ENCODE data around the gene TSPAN18.

DNA sequence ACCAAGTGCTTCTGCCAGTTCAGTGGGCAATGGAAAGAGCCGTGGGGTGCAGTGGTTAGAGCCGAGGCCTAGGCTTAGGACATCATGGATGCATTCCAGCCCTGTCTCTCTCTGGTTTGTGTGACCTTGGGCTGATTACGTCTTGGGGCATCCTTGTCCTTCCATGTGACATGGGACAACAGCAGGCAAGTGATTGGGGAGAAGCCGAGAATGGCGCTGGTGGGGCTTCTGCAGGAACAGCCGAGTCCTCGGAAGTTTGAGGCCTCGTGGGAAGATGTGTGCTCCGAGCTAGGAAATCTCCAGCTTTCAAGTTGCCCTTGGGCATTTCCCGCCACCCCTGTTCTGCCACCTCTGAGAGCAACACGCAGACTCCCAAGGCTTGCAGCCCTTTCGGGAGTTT, 16.6 kb downstream of the TSPAN18 start:
- TF ChIP-seq, protein P1, sequence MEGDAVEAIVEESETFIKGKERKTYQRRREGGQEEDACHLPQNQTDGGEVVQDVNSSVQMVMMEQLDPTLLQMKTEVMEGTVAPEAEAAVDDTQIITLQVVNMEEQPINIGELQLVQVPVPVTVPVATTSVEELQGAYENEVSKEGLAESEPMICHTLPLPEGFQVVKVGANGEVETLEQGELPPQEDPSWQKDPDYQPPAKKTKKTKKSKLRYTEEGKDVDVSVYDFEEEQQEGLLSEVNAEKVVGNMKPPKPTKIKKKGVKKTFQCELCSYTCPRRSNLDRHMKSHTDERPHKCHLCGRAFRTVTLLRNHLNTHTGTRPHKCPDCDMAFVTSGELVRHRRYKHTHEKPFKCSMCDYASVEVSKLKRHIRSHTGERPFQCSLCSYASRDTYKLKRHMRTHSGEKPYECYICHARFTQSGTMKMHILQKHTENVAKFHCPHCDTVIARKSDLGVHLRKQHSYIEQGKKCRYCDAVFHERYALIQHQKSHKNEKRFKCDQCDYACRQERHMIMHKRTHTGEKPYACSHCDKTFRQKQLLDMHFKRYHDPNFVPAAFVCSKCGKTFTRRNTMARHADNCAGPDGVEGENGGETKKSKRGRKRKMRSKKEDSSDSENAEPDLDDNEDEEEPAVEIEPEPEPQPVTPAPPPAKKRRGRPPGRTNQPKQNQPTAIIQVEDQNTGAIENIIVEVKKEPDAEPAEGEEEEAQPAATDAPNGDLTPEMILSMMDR (IDR thresholded peaks at IDR 0.05), result no peak
- no peak for TF ChIP-seq GABPA (IDR thresholded peaks at IDR 0.05; ENCODE audit: low read depth)
- no peak for TF ChIP-seq USF2 (IDR thresholded peaks at IDR 0.05; ENCODE audit: borderline replicate concordance, low read depth, low read length)
- TF ChIP-seq PBX3 (IDR thresholded peaks at IDR 0.05), result no peak
- no peak for TF ChIP-seq NRF1 (IDR thresholded peaks at IDR 0.05; ENCODE audit: low read depth, low read length)
- TF ChIP-seq JUND (IDR thresholded peaks at IDR 0.05), result no peak
- no peak for TF ChIP-seq FOXJ3 (CRISPR knock-in tag; IDR thresholded peaks at IDR 0.05)
- no peak for TF ChIP-seq TCF12 (IDR thresholded peaks at IDR 0.05)
